GM19463 (cell line): ENCODE results near the gene SH3GL2.

Source experiments
- ATAC-seq: cut with Tn5 transposase; IDR thresholded peaks from one replicate; pipeline ENCODE4 v1.9.1; 2021; ENCODE audit warnings: mild to moderate bottlenecking, moderate library complexity; ENCODE audit not compliant: unreplicated experiment

SH3GL2 gene

DNA sequence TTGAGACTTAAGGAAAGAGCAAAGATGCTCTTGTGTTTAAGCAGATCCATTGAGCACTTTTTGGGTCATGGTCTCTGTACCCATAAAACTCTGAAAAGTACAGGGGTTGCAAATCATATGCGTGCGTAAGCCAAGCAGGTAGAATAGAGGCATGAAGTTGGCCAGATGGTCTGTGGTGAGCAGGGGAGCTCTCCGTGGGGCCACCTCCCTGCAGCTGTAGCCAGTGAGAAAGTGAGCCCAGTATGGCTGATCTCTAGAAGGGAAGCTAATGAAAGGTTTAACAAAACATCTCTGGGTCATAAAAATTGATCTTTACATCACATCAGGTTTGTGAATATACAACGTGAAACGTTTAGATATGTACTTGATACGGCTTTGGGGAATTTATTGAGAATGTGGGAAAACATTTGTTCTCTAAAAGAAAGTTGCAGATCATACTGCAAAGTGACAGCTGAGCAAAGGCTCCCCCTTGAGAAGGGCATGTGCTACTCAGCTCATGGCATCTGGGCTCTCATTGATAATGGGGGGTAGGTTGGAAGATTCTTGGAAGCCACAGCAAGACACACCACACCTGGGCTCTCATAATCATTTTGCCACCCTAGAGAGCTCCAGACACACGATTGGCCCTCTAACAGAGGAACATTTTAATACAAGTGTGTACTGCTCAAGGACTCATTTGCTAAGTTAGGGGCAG is 30.6 kb downstream of the SH3GL2 start:
- no peak for ATAC-seq

DNA sequence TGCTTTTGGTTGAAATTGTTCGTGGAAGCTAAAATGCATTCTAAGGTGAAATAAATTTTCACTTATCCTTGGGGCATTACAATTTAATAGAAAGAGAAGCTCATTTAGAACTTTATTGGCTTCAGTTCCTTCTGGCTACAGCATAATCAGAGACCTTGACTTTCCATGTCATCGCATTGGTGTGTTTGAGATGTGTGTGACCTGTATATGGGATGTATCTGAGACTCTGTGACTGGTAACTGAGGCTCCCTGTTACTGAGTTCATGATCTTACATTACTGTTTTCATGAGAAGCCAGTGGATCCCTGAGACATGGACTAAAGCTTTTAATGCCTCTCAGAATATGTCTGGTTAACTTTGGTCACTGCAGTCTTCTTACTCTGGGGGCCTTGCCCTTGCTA is 32.5 kb downstream of the SH3GL2 start:
- ATAC-seq, result no peak

DNA sequence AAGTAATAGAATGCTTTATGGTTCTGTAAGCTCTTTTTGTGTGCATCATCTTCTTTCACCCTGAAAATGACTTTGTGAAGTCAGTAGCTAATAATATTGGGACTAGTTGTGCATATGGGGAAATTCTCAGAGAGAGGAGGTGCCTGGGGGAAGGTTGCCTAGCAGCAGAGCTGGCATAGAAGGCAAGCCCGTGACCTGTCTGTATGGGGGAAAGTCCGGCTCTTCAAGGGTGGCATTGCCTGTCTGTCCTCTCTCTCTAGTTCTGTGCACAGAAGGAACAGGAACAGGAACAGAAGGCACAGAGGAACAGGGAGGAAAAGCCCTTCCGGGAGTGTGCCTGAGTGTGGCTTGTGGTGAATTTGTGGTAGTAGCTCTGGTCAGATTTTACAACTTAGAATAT is 33.1 kb downstream of the SH3GL2 start:
- ATAC-seq, result peak; percentile 65

DNA sequence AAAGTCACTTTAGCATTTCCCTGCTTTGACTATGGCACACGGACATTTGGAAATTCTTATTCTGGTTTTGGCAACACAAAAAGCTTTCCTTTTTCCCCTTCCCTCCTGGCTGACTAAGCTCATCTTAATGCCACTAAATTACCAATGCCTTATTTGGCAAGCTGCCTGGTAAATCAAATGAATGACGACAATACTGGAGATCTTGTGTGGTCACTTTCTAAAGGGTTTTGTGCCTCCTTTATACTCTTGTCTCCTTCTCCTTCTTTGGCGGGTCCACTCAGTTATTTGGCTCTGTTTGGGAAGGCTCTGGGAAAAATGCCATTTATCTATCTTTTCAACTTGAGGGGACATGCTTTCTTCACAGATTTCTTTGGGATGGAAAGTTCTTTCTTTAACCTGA is 34.9 kb downstream of the SH3GL2 start:
- ATAC-seq, result no peak

DNA sequence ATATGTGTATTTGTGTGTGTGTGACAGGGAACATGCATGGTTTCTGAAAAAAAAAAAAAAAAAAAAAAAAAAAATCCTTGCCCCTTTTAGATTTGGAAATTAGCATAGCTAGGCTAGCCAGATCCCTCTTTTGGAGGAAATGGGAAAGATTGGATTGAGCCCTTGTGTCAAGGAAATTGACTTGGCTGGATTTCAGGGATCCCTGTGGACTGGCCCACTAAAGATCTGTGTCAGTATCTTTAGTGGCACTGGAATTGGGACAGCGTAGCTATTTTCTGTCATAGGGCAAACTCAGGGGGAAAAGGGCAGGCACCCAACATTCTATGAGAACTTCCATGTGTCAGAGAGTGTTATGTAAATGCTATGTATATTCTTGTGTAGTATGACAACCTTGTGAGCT is 35.4 kb downstream of the SH3GL2 start:
- no peak for ATAC-seq

DNA sequence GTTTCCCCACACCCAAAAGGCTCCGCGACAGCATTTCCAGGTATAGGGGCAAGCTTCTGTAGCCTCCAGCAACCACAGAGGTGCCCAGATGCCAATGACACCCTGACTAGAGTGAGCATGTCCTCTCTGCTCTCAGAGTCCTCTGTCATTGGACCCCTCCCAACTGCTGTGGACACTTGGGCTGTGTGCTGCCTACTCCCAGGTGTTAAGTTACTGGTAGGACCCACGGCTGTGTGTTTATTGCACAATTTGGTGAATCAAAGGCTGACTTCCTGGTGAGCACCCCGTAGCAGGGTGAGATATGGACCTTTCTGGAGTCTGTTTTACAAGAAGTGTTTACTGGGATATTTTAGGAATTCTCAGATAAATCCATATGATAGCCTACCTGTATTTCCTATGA is 36.0 kb downstream of the SH3GL2 start:
- ATAC-seq, result no peak

DNA sequence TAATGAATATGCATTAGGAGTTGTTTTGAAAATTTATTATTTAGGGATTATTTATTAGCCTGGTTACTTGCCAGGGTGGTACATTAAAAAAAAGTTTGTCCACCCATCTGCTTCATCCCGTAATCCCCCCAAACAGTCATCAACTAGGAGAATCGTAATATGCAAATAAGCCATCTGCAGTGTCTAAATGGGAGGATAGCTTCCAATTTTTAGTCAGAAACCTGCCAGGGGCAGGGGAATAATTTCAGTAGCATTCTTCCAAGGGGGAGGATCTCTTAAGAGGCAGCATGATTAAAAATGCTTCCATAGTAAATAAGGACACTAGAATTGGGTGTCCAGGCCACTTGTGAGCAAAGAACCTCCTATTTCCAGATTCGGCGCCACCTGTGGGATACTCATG is 43.3 kb downstream of the SH3GL2 start:
- no peak for ATAC-seq

DNA sequence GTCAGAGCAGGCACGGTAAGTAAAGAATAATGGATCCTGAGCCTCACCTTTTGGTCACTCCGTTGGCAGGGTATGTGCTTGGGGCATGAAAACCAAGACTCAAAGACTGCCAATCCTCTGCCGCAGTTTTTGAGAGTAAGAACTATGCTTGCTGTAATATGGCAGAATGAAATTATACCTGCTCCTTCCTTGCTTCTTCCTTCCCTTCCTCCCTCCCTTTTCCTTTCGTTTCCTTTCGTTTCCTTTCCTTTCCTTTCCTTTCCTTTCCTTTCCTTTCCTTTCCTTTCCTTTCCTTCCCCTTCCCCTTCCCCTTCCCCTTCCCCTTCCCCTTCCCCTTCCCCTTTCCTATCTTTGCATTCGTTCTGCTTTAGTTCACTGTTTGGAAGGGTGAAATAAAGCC is 43.9 kb downstream of the SH3GL2 start:
- no peak for ATAC-seq

DNA sequence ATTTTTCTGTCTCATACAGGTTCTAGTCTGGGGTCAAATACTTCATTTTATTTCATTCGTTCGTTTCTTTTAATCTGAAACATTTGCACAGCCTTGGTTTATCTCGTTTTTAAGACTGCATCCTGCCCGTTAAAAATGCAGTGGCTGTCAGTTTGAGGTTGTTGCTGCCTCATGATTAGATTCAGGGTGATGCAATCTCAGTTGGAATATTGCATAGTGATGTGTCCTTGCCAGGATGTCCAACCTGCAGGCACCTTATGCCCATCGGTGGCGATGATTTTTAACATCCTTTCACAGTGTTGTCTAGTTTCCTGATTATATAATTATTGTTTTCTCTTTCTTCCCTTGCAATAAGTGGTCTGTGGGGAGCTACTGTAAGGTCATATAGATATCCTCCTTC is 45.1 kb downstream of the SH3GL2 start:
- ATAC-seq, result no peak

DNA sequence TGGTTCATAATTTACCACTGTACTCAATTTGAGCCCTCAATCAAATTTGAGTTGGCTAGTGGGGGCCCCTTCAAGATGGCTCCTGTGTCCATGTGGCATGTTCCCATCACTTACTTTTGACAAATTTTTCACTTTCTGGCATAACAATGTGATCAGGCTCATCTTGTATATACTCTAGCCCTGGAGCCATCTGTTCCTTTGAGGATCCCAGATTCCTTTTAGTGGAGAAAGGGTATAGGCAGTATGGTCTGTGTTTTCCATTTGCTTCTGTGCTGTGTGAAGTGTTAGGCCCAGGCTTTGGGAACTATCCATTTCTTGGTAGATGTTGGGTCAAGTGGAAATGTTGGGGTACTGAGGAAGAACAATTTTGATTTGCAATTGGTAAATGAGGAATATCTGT is 45.7 kb downstream of the SH3GL2 start:
- ATAC-seq, result no peak

DNA sequence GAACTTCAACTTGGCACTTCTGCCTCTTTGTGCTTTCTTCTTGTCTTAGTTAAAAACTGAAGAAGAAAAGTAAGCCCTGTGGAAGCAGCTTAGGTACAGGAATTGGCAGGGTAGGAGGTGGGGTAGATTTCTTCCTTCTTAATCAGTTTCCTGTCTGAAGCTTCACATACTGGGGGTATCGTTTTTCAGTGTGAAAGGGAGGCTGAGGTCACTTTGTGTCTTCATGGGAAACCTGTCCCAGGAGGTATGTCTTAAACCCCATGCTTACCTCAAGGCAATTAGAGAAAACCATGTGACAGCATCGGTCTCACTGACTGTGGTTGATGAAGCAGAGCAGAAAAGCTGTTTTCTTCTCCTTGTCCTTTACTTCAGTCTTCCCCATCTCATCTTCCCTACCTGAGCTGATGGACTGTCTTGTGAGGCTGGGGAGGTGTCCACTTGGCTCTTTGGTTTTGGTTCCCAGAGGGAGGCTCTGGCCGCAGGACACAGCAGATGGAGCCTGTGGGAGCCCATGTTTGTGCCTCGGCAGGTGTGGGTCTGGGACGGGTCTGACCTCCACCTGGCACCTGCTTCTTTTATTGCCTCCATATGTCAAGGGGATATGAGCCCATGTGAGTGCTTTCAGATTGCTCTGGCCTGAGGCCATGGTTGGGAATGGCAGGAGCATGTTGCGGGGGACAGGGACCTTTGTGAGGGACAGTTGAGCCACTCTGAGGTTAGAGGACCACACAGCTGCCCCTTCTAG is 47.0 kb downstream of the SH3GL2 start:
- no peak for ATAC-seq

DNA sequence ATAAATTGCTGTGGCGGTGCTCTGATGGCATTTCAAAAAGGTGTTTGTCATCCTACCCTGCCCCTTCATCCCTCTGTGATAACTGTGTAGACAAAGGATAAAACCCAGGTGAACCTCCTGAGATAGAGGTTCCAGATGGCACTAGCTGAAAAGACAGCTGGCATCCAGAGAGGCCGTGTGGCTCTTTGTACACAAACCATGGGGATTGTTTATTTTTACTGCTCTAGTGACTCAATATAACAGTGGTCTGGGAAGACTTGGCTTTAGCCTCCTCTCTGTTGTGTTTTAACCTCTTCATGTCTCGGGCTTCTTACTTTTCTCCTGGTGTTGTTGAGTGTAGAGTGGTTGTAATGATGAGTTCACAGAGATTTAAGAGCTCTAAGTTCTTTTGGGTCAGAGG is 48.8 kb downstream of the SH3GL2 start:
- ATAC-seq, result no peak

DNA sequence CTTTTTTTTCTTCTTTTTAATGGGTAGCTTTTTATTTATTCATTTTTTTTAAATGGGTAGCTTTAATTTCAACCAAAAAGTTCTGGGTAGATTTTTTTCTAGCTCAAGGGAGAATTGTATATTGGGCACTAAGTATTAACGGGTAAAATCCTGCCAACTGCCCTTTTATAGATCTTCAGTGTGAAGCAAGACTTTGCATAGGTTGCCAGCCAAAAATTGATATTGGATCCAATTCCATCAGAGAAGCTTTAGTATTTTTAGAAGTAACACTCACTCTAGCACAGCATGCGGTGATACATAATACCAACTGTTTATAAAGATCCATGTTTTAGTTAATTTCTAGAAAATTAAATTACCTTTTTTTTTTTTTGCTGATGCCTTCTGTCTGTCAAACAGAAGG is 49.8 kb downstream of the SH3GL2 start:
- ATAC-seq, result no peak

DNA sequence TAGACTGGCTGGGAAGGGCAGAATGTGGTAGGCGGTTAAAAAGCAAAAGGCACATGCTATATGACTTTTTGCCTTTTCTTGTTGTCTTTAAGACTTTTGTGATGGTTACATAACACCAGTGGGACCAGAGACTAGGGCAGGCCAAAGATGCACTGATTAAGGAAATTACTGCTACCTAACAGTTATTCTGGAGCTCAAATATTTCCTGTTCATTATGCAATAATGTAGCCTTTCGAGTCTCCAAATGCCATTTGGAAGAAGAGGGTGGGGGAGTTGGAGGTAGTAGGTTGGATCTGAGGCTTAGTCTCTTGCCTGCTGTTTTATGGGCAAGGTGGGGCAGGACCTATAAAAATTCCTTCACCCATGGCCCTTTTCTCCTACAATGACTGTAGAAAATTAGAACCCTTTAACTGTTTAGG is 51.7 kb downstream of the SH3GL2 start:
- no peak for ATAC-seq

DNA sequence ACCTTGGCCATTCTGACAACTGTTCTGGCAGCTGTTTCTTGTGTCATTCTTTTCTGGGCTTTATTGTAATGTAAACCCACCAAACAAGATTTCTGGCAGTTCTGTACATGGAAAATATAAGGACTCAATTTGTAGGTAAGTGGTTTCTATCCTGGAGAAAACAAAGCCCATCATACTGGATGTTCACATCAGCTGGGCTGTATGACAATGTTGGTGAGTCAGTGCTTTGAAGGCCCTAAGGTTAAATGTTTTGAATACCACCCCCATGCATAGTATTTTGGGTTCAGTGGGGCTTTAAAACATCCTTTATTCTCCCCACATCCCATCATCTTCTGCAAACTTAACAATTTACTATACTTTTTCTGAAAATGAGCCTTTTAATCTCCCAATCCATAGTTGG is 52.5 kb downstream of the SH3GL2 start:
- ATAC-seq, result no peak

DNA sequence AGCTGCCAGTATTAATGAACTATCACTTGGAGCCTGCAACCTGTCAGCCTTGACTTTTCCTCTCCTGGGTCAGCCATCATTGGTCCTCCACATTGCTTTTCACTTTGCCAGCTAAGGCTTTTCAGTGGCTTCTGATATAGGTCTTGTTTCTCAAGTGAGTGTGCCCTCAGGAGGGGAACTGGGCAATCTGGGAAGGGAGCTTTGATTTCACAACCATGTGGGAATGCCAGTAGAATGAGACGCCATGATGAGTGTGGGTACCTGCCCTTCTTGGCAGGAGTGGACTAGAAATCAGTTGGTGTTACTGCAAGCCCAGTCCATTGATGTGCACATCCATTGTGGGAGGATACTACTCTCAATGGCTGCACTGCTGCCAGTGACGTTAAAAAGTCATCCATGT is 54.1 kb downstream of the SH3GL2 start:
- no peak for ATAC-seq

DNA sequence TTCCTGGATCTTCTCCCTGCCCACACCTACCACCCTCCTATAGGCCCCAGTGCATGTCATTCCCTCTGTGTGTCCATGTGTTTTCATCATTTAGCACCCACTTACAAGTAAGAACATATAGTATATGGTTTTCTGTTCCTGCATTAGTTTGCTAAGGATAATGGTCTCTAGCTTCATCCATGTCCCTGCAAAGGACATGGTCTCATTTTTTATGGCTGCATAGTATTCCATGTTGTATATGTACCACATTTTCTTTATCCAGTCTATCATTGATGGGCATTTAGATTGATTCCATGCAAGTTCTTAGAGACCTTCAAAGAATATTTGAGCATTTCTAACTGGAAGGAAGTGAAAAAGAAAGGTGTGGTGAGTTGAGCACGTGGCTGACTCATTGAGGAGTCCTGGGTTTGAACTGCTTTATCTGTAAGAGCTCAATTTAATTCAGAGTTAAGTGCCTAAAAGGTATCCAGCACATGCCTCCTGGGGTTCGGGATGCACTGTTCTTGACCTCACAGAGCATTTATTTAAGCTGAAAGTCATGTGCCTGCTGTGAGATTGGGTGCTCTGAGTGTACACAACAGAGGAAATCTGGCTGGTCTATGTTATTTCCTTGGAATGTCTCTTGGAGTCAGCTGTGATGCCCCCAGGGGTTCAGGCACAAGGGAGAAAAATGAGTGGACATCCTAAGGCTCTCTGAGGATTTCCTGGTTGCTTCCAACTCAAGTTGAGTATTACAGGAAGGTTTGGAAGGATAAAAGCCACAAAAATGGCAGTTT is 56.4 kb downstream of the SH3GL2 start:
- ATAC-seq, result no peak

DNA sequence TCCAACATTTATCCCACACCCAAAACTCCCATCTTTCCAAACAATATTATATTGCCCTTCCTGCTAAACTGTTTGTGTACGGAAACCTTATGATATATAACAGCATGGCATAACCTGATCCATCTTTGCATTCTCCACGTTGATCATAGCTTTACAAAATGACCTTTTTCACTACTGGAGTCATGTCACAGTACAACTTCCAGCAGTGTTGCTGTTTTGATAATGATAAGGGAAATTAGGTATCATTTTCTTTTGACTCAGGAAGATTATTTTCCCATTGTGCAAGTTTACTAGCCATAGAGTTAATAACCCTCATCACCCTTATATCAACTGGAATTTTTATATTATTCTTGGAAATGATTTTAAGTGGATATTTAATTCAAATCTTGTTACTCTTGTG is 57.5 kb downstream of the SH3GL2 start:
- ATAC-seq, result no peak

DNA sequence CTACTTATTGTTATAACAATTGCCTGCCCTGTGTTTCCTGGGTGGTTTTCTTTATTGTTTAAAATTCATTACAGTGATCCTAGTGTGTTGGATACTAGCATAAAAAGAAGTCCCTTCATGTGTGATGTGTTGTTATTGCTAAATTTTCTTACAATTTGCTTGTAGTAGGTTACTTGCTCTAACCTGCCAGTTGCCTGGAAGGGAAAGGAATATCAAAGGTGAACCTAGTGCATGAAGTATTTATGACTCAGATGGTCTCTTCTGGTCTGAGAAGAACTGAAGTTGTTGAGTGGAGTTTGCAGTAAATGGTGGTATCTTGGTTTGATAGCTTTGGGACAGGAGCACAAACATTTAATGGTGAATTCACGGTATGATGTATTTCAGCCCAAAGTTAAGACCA is 58.0 kb downstream of the SH3GL2 start:
- no peak for ATAC-seq

DNA sequence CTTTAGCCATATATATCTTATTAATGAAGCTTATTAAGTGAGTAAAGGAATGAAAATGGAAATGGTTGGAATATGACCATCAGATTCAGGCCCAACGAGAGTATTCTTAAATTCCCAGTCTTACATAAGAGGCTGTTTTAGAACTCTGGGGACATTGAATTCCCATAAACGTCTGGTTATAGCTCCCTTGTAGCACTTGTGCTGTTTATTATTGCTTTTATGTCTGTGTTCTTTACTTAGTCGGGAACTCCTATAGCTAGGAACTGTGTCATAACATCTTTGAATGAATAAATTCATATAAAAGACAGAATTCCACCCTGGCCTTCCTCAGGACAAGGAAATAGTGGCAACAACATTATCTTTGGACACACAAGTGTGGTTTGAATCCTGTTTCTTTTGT is 58.4 kb downstream of the SH3GL2 start:
- no peak for ATAC-seq

DNA sequence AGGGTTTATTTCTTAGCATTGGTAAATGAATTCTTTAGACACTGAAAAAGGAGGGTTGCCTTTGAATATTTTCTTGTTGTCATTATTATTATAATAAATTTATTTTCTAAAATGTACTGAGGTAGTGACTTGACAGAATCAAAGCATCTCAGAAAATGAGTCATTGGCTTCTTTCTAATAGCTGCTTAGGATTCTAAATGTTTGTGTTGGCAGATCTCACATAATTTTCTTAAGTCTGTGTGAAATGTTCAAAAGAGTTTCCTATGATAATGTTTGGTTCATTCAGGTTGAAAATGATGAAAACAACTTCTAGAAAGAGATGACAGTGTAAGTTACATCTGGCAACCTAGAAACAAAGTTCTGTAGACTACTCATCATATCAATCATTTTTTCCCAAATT is 69.7 kb downstream of the SH3GL2 start:
- no peak for ATAC-seq

DNA sequence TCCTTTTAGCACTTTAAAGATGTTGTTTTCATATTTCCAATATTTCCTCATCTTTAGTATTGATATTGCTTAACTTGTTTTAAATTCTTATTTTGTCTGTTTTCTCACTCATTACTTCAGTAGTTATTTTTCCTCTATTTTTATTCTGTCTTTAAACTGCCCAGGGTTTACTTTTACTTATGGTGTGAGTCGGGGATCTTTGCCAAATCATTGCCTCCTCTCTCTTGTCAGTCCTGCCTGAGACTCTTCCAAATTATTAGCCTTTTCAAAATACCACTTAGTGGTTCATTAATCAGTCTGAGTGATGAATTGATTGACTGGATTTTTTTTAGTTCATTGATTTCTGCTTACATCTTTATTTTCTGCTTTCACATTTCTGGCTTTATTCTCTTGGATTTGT is 72.9 kb downstream of the SH3GL2 start:
- ATAC-seq, result no peak
